Stimulated activated CD4-positive, alpha-beta T cell treated with anti-CD3 and anti-CD28 coated beads, TNF-alpha, amount 100 ng/mL, for 1 hour (primary cell): Measurements from ENCODE around the gene FGFRL1.
"Not testable (repeated sequence)": the region's sequence is repeated elsewhere in the genome, so short reads cannot be mapped to it uniquely, and the experiment has no call there.

Experiments
- DNase-seq, 3 donors: peaks; one replicate each; pipeline ENCODE4 v3.0.0-alpha.2; 2020; ENCODE audit warnings: low read depth in 3 of 3, low spot score in 1 of 3

The FGFRL1 gene

DNA sequence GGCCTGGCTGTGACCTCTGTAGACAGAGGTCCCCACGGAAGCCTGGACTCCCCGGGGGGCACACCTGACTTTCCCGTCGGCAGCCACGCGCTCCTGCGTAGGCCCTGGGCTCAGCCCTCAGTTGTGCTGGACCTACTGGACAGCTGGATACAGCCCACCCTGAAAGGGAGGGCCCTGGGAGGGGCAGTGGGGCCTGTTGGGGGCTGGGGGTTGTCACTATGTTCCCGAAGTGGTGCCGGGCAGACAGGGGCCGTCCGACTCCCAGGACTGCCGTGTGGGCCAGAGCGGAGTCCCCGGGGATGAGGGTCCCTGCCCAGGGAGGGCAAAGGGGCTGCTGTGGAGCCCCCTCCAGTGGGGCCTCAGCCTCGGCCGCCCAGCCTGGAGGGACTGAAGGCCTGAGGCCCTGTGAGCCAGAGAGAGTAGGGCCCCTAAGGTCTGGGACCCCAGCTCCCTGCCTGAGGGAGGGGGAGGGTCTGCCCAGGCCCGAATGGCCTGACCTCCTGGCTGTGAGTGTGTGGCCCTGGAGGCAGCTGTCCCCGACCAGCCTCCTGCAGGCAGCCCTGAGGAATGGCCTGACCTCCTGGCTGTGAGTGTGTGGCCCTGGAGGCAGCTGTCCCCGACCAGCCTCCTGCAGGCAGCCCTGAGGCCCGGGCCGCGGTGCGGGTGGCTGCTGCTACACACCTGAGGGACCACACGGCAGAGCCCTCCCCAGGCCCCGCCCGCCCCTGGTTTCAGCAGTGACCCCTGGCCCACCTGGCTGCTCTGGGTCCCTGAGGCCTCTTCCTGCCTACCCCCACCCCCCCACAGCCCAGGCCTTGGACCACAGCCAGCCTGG, 25.8 kb downstream of the FGFRL1 start:
- DNase-seq: no peak

DNA sequence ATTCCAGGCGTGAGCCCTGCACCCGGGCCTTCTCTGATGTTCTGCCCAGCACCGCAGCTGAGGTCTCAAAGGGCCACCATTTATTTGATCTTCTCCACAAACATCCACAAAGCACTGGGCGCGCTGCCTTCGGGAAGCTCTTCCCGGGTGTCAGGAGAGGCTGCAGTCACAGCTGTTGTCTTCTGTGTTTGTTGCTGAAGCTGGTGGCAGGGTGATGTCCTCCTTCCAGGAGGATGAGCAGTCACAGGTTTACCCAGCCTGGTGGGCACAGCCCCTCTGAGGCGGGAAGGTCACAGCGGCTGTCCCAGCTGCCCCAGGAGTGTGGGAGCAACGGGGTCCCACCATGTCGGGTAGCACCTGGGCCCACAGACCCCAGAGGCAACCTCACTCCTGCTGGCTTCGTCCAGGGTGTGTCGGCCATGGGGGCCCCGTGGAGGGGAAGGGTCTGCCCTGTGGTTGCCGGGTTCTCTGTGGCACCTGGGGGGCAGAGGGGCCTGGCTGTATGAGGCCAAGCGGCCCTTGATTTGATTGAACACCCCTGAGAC, 27.6 kb downstream of the FGFRL1 start:
- no peak for DNase-seq

GRCh38 chr4:1039493-1040343, 28.3 kb downstream of the FGFRL1 start:
- no peak for DNase-seq

DNA sequence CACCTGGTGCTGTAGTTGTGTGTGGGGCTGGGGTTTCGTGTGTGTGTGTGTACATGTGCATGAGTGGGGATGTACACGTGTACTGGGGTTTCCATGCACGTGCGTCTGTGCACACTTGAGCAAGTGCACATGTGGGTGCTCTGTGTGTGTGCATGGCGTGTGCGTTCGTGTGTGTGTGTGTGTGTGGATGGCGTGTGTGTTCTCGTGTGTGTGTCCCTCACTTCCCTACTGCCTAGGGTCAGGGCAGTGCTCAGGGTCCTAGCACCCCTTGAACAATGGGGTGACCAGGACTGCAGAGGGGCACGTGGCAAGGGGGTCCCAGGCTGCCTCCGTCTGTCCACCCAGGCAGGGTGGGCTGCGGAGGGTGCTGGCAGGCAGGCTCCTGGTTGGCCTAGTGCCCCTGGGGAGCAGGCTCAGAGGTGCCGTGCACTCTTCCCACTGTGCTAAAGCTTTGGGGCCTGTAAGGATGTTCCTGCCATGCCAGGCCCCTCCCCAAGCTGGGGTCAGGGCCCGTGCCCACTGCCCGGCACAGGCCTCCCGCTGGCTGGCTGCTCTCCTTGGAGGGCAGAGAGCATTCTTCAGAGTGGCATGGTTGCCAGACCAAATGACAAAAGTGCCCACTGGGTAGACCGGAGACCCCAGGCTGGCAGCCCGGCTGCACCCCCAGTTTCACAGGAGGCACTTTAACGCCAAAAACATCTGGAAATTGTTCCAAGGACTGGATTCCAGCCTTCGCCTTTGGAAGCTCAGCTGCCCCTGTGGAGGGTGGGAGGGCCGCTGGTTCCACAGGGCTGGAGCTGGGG, 29.1 kb downstream of the FGFRL1 start:
- DNase-seq: no peak

- no peak for DNase-seq
Observed at GRCh38 chr4:1041147-1041935, 29.9 kb downstream of the FGFRL1 start.

DNA sequence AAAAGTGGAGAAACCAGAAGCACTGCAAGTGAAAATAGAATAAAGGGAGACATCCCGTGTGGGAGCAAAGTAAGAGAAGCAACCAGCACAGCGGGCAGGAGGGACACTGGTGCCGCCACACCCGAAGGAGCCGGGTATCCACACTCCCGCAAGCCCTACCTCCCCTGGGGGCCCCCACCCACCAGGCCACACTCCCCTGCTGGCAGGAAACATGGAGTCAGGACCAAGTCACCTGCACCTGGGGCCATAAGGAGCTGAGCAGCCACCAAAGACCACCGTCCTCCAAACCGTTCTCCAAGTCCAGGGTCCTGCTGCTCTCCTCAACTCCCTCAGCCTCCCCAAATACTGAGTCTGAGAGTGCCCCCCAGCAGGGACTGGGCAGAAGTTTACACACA, 30.5 kb downstream of the FGFRL1 start:
- no peak for DNase-seq

- DNase-seq: no peak
Observed at GRCh38 chr4:1042352-1043055, 31.1 kb downstream of the FGFRL1 start.

DNA sequence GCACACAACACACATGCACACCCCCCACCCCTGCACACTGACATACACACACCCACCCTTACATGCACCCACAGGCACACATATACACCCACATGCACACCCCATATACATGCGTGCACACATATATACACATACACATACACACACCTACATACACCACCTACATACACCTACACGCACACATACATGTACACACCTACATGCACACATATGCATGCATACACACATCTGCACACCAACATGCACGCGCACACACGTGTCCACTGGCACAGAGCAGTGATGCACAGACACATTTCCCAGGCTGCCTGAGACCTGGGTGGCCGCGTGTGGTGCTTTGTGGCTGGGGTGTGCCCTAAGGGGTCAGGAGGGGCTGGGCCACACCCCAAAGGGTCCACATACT, 31.7 kb downstream of the FGFRL1 start:
- no peak for DNase-seq

DNA sequence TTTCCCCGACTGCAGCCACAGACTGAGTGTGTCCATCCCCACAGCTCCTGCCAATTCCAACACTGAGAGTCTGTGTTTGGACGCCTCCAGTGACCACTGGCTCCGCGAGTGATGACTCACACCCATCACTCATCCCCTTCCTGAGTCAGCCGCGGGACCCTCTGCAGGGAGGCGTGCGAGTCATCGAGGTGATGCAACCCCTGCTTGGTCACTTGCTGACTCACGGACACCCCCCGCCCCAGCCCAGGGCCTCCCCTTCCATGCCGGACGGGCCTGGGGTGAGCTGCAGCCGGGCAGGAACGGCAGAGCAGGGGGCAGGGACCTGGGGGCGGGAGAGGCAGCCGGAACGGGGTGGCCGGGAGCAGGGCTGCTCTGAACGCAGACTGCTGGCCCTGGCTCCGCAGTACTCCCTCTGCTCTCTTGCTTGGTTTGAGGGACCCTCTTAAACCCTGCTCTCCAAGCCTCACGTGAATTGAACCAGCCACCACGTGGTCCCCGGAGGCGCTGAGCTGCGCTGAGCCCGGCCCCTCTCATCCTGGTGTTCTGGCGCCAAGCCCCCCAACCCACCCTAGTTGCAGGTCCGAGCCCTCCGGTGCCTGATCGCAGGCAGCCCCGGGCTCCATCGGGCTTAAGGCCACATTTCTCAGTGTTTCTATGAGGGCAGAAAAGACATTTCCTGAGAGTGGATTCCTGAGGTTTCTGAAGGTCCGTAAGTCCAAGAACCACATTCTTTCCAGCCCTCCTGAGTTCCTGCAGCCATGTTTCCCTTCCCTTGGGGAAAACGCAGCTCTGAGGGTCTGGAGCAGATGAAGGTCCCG, 32.4 kb downstream of the FGFRL1 start:
- no peak for DNase-seq

- DNase-seq: no peak
Observed at GRCh38 chr4:1044469-1045192, 33.2 kb downstream of the FGFRL1 start.

GRCh38 chr4:1045193-1045594, 33.8 kb downstream of the FGFRL1 start:
- DNase-seq: no peak

DNA sequence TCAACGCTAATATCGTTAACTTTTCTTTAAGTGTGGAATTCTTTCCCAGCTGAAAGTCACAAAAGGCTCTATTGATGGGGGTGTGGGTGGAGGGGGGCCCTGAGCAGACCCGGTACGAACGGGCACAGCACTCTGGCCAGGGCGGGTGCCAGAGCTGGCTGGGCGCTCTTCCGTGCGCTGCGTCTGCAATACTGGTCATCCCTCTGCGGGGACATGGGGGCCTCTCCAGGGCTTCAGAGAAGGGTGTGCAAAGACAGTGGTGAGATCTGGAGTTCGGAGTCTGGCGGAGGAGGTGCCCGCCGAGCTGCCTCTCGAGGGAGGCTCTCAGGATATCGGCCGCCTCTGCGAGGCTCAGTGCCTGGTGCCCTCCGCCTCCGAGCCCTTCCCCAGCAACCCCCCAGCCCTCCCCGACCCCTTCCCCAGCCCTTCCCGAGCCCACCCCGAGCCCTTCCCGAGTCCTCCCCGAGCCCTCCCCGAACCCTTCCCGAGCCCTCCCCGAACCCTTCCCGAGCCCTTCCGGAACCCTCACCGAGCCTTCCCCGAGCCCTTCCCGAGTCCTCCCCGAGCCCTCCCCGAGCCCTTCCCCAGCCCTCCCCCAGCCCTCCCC, 34.3 kb downstream of the FGFRL1 start:
- DNase-seq: no peak

DNA sequence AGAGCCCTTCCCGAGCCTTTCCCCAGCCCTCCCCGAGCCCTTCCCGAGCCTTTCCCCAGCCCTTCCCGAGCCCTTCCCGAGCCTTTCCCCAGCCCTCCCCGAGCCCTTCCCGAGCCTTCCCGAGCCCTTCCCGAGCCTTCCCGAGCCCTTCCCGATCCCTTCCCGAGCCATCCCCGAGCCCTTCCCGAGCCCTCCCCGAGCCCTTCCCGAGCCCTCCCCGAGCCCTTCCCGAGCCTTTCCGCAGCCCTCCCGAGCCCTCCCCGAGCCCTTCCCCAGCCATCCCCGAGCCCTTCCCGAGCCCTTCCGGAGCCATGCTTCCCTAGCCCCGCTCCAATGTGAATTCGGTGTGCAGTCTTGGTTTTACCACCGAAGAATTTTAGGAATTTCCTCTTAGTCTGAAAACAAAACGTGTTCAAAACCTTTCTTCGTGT, 35.2 kb downstream of the FGFRL1 start:
- DNase-seq: not testable (repeated sequence)

DNA sequence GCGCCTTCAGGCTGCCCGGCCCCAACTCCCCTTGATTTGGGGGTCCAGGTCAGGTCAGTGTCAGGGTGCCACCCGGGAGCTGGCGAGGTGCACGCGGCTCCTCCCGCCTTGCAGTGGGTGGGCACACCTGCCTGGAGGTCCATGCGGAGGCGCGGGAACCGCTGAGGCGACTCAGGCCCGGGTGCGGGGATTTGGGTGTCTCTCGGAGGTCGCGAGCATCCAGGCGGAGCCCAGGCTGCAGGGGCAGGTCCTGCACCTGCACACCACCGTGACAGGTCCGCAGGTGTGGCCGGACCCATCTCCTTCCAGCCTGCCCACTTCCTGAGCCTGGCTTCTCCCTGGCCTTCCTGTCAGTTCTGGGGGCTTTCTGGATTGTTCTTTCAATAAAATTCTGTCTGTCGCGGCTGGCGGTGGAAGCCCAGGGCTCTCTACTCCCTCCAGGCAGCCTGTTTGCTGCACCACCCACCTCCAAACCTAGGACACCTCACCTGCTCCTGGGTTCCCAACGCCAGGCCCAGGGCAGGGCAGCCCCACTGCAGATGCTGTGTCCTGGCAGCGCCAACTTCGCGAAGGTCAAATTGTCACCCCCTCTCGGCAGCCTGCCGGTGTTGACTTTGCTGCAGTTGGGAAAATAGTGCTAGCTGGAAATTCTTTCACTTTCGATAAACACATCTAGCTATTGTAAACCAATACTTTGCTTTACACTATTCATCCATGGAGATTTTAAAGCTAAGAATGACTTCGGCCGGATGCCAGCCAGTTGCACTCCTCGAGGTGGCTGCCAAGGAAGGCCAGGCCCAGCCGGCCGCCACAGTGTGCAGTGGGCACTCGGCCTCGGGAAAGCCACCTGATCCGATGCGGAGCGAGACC, 35.9 kb downstream of the FGFRL1 start:
- no peak for DNase-seq

DNA sequence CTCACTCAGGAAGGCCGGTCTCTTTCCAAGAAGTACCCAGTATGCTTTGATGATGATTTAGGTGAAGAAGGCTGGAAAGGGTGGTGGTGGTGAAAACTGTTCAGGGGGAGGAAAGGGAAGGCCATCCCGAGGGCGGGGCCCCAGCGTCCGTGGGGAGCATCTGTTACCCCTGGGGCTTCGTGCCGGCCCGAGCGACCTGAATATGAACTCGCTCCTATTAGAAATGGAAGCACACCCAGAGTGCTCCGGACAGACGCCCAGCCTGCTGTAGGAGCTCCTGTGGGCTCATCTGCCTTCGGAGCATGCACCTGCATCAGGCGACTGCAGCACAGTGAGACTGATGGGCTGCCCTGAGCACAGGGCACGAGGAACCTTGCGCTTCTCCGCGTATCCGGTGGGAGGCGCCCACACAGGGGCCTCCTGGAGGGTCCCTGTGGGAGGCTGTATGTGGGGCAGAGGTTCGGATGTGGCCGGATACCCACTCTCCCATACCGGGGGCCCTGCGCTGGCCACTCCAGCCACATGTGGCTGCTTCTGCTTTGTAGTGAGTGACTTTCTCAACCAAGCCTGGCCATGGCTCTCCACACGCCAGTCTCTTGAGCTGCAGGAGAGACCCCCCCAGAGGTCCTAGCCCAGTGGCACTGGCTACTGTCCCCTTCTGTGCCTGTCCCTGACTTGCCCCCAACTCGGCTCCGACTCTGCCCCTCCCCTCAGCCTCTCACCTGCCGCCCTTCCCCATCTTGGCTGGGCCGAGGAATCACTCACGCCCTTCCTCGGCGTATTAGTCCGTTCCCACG, 36.7 kb downstream of the FGFRL1 start:
- DNase-seq: no peak
